Measurements from ENCODE around the gene AGBL4. TPM values are rescaled to one million over a fixed set of nuclear protein-coding genes. Genes with fewer than 3 reads are reported as not detected.
"Not testable (repeated sequence)": the region's sequence is repeated elsewhere in the genome, so short reads cannot be mapped to it uniquely, and the experiment has no call there.

AGBL4 gene
- total RNA-seq, 5 donors from 2014 or later (not counting 1 experiment from before 2014, with no cell fraction given): 0.58 TPM; not detected in 4

DNA sequence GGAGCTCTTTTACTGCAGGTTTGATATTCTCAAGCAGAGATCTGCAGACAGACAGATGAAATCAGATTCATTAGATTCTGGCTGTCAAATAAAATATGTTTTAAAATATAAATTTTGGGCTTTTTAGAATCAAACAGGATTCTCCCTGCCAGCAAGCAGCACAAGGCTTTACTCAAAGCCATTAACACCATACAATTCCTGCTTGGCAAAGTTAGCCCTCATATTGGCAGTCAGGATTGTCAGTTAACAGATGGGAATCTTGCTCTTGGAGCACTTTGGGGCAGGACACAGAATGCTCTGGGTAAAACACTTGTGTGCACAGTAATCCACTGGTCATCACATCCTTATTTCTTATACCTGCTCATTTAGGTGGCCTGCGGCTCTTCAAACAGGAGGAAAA is 686.5 kb downstream of the AGBL4 start:
- H3K36me3 ChIP-seq (ENCODE audit: control insufficient read depth in 2 of 2, extremely low read depth in 1 of 2, insufficient read depth in 1 of 2, low read length in 1 of 2): no peaks in the 10 kb centered on the region
- Mint-ChIP-seq H3K27me3 (no peaks in the 10 kb centered on the region), H3K36me3 (no peaks in the 10 kb centered on the region), H3K27ac (no peak overlapping the region), H3K9me3 (no peaks in the 10 kb centered on the region), H3K4me3 (no peak overlapping the region), H3K4me1 (no peaks in the 10 kb centered on the region)
- POLR2A ChIA-PET: no interaction called here
- WGBS (ENCODE audit: insufficient coverage): 80% methylated on average over 1 of the region's 1 CpG
- no peak overlapping the region for H3K27ac ChIP-seq (ENCODE audit: low read length)
- DNase-seq (no peak), ATAC-seq (replicated peaks in 1 of 4) (no peak)
- H3K9me3 ChIP-seq: no peaks in the 10 kb centered on the region
- H3K4me3 ChIP-seq (ENCODE audit: control insufficient read depth in 1 of 2, extremely low read depth in 1 of 2, low read length in 1 of 2): no peak overlapping the region
- no peaks in the 10 kb centered on the region for H3K27me3 ChIP-seq (replicated peaks in 1 of 2; ENCODE audit: control insufficient read depth in 2 of 2, extremely low read depth in 1 of 2, insufficient read depth in 2 of 2, low read length in 1 of 2)
- H3K4me1 ChIP-seq (ENCODE audit: control insufficient read depth in 1 of 2, extremely low read depth in 1 of 2, insufficient read depth in 2 of 2, low read length in 2 of 2): no peaks in the 10 kb centered on the region
- CTCF ChIA-PET: no interaction called here

GRCh38 chr1:49333906-49334305 is 689.8 kb downstream of the AGBL4 start:
- no peaks in the 10 kb centered on the region for H3K36me3 ChIP-seq (ENCODE audit: control insufficient read depth in 2 of 2, extremely low read depth in 1 of 2, insufficient read depth in 1 of 2, low read length in 1 of 2)
- POLR2A ChIA-PET: no interaction called here
- Mint-ChIP-seq H3K9me3 (peaks cover 1 to 4% (median 3%) of the 10 kb centered on the region in 3 donors), H3K36me3 (no peaks in the 10 kb centered on the region), H3K4me3 (no peak overlapping the region), H3K27ac (no peak overlapping the region), H3K4me1 (no peaks in the 10 kb centered on the region), H3K27me3 (no peaks in the 10 kb centered on the region)
- ATAC-seq (replicated peaks in 1 of 4) (no peak), DNase-seq (no peak)
- no peak overlapping the region for H3K4me3 ChIP-seq (ENCODE audit: control insufficient read depth in 1 of 2, extremely low read depth in 1 of 2, low read length in 1 of 2)
- no peak overlapping the region for H3K27ac ChIP-seq (ENCODE audit: low read length)
- no CpG with 5 or more reads among the region's 2 CpGs for WGBS (ENCODE audit: insufficient coverage)
- H3K4me1 ChIP-seq (ENCODE audit: control insufficient read depth in 1 of 2, extremely low read depth in 1 of 2, insufficient read depth in 2 of 2, low read length in 2 of 2): no peaks in the 10 kb centered on the region
- H3K27me3 ChIP-seq (replicated peaks in 1 of 2; ENCODE audit: control insufficient read depth in 2 of 2, extremely low read depth in 1 of 2, insufficient read depth in 2 of 2, low read length in 1 of 2): no peaks in the 10 kb centered on the region
- no peaks in the 10 kb centered on the region for H3K9me3 ChIP-seq
- CTCF ChIA-PET: no interaction called here

DNA sequence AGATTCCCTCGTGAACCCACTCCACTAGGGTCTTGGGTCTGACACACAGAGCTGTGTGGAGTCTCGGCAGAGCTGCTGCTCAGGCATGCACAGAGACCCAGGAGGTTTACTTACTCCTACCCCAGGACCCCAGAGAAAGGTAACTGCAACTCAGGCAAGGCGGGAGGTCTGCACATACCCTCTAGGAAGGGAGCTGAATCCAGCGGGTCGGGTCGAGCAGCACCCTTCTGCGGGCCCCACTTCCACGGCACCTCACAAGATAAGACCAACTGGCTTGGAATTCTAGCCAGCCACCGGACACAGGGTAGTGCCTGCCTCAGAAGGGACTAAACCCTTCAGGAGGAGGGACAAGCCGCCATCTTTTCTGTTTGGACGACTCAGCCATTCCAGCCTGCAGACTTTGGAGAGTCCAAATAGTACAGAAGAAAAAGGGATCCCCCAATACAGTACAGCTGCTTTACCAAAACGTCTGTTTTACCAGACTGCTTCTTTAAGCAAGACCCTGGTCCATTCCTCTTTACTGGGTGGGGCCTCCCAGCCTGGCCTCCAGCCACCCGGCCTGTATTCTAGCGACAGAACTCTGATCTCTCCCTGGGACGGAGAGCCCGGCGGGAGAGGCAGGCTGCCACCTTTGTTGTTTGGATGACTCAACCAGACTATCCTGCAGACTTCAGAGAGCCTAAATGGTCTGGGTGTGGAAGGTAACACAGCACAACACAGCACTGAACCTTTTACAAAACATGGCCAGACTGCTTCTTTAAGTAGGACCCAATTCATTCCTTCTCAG is 692.5 kb downstream of the AGBL4 start:
- WGBS (ENCODE audit: insufficient coverage): 84% methylated on average over 17 of the region's 17 CpGs
- H3K9me3 ChIP-seq: no peaks in the 10 kb centered on the region
- H3K4me3 ChIP-seq (ENCODE audit: control insufficient read depth in 1 of 2, extremely low read depth in 1 of 2, low read length in 1 of 2): no peak overlapping the region
- no peak overlapping the region for H3K4me3 Mint-ChIP-seq
- no peaks in the 10 kb centered on the region for H3K4me1 ChIP-seq (ENCODE audit: control insufficient read depth in 1 of 2, extremely low read depth in 1 of 2, insufficient read depth in 2 of 2, low read length in 2 of 2)
- no peaks in the 10 kb centered on the region for H3K36me3 ChIP-seq (ENCODE audit: control insufficient read depth in 2 of 2, extremely low read depth in 1 of 2, insufficient read depth in 1 of 2, low read length in 1 of 2)
- H3K36me3 Mint-ChIP-seq: no peaks in the 10 kb centered on the region
- ChIA-PET POLR2A (no interaction called here), CTCF (no interaction called here)
- ATAC-seq (replicated peaks in 1 of 4): no peak
- H3K4me1 Mint-ChIP-seq: no peaks in the 10 kb centered on the region
- no peaks in the 10 kb centered on the region for H3K27me3 ChIP-seq (replicated peaks in 1 of 2; ENCODE audit: control insufficient read depth in 2 of 2, extremely low read depth in 1 of 2, insufficient read depth in 2 of 2, low read length in 1 of 2)
- H3K27me3 Mint-ChIP-seq: no peaks in the 10 kb centered on the region
- no peak overlapping the region for H3K27ac ChIP-seq (ENCODE audit: low read length)
- no peak overlapping the region for H3K27ac Mint-ChIP-seq
- no peak for DNase-seq
- peaks cover 1 to 4% (median 3%) of the 10 kb centered on the region in 3 donors for H3K9me3 Mint-ChIP-seq

DNA sequence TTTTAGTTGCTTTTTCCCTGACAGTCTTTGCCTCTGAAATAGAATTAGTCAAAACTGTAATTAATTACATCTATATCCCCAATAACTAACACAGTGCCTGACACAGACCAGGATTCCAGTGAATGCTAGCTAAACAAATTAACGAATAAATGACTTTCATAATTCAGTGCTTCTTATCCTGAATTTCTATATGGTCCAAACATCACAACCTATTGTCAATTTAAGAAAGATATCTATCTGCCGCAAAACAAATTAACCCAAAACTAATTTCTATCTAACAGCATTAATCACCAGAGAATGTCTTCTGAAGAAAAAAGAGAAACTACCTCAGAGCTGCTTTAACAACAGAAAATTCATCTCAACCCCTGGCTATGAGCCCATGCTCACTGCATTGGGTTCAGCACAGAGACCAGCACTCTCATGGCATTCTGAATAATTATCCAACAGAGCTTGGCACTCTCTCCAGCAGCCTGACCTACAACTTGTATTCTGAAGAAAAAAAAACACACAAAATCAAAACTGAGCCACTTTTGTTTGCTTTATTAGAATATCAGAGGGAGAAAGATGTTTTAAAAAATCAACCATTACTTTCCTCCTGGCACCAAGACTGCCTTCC is 699.7 kb downstream of the AGBL4 start:
- WGBS (ENCODE audit: insufficient coverage): 70% methylated on average over 2 of the region's 2 CpGs
- H3K27ac Mint-ChIP-seq: no peak overlapping the region
- DNase-seq: no peak
- peaks cover 2 to 3% (median 2%) of the 10 kb centered on the region in 3 donors for H3K9me3 Mint-ChIP-seq
- H3K4me3 ChIP-seq (ENCODE audit: control insufficient read depth in 1 of 2, extremely low read depth in 1 of 2, low read length in 1 of 2): no peak overlapping the region
- H3K4me3 Mint-ChIP-seq: no peak overlapping the region
- H3K36me3 ChIP-seq (ENCODE audit: control insufficient read depth in 2 of 2, extremely low read depth in 1 of 2, insufficient read depth in 1 of 2, low read length in 1 of 2): no peaks in the 10 kb centered on the region
- H3K27ac ChIP-seq (ENCODE audit: low read length): no peak overlapping the region
- H3K4me1 ChIP-seq (ENCODE audit: control insufficient read depth in 1 of 2, extremely low read depth in 1 of 2, insufficient read depth in 2 of 2, low read length in 2 of 2): no peaks in the 10 kb centered on the region
- no peaks in the 10 kb centered on the region for H3K36me3 Mint-ChIP-seq
- H3K9me3 ChIP-seq: no peaks in the 10 kb centered on the region
- H3K27me3 Mint-ChIP-seq: peaks cover 0 to 3% of the 10 kb centered on the region in 2 donors
- no peak for ATAC-seq (replicated peaks in 1 of 4)
- ChIA-PET POLR2A (no interaction called here), CTCF (no interaction called here)
- H3K4me1 Mint-ChIP-seq: no peaks in the 10 kb centered on the region
- H3K27me3 ChIP-seq (replicated peaks in 1 of 2; ENCODE audit: control insufficient read depth in 2 of 2, extremely low read depth in 1 of 2, insufficient read depth in 2 of 2, low read length in 1 of 2): no peaks in the 10 kb centered on the region

GRCh38 chr1:49320493-49320892 is 703.3 kb downstream of the AGBL4 start:
- POLR2A ChIA-PET; H3K27me3 ChIP-seq (replicated peaks in 1 of 2; ENCODE audit: control insufficient read depth in 2 of 2, extremely low read depth in 1 of 2, insufficient read depth in 2 of 2, low read length in 1 of 2); H3K36me3 Mint-ChIP-seq; H3K4me1 ChIP-seq (ENCODE audit: control insufficient read depth in 1 of 2, extremely low read depth in 1 of 2, insufficient read depth in 2 of 2, low read length in 2 of 2); CTCF ChIA-PET; H3K9me3 ChIP-seq; H3K27me3 Mint-ChIP-seq; DNase-seq; H3K4me3 Mint-ChIP-seq; H3K4me3 ChIP-seq (ENCODE audit: control insufficient read depth in 1 of 2, extremely low read depth in 1 of 2, low read length in 1 of 2); H3K27ac Mint-ChIP-seq; H3K9me3 Mint-ChIP-seq; H3K4me1 Mint-ChIP-seq; ATAC-seq (replicated peaks in 1 of 4); H3K27ac ChIP-seq (ENCODE audit: low read length); H3K36me3 ChIP-seq (ENCODE audit: control insufficient read depth in 2 of 2, extremely low read depth in 1 of 2, insufficient read depth in 1 of 2, low read length in 1 of 2): not testable (repeated sequence)
- WGBS (ENCODE audit: insufficient coverage): no CpG with 5 or more reads among the region's 2 CpGs

GRCh38 chr1:49319426-49319963 is 704.3 kb downstream of the AGBL4 start:
- CTCF ChIA-PET: no interaction called here
- Histone ChIP-seq H3K27me3 (replicated peaks in 1 of 2; ENCODE audit: control insufficient read depth in 2 of 2, extremely low read depth in 1 of 2, insufficient read depth in 2 of 2, low read length in 1 of 2) (no peaks in the 10 kb centered on the region), H3K36me3 (ENCODE audit: control insufficient read depth in 2 of 2, extremely low read depth in 1 of 2, insufficient read depth in 1 of 2, low read length in 1 of 2) (no peaks in the 10 kb centered on the region), H3K4me3 (ENCODE audit: control insufficient read depth in 1 of 2, extremely low read depth in 1 of 2, low read length in 1 of 2) (no peak overlapping the region), H3K4me1 (ENCODE audit: control insufficient read depth in 1 of 2, extremely low read depth in 1 of 2, insufficient read depth in 2 of 2, low read length in 2 of 2) (no peaks in the 10 kb centered on the region), H3K27ac (ENCODE audit: low read length) (no peak overlapping the region), H3K9me3 (no peaks in the 10 kb centered on the region)
- peaks cover 0 to 3% of the 10 kb centered on the region in 2 donors for H3K27me3 Mint-ChIP-seq
- no peaks in the 10 kb centered on the region for H3K36me3 Mint-ChIP-seq
- no peak overlapping the region for H3K4me3 Mint-ChIP-seq
- POLR2A ChIA-PET: no interaction called here
- no peak for DNase-seq
- H3K27ac Mint-ChIP-seq: no peak overlapping the region
- H3K9me3 Mint-ChIP-seq: peaks cover 2 to 7% (median 4%) of the 10 kb centered on the region in 3 donors
- ATAC-seq (replicated peaks in 1 of 4): no peak
- no peaks in the 10 kb centered on the region for H3K4me1 Mint-ChIP-seq
